H9 (cell line): ENCODE results near the gene RACGAP1. TPM values are rescaled to one million over a fixed set of nuclear protein-coding genes. Genes with fewer than 3 reads are reported as not detected.

Experiments used
- DNase-seq: peaks from one replicate; pipeline ENCODE4 v3.0.0-alpha.2; 2017
- H2AFZ ChIP-seq: one replicate; pipeline ENCODE4 v1.6.1; 2013; ENCODE audit warnings: mild to moderate bottlenecking, low read length, control low read depth, moderate library complexity
- H2AK5ac ChIP-seq: 2 replicates; pipeline ENCODE4 v1.6.1; 2013; ENCODE audit warnings: low read length, control low read depth, mixed read lengths; ENCODE audit not compliant: insufficient read length
- H2BK120ac ChIP-seq: one replicate; pipeline ENCODE4 v1.6.1; 2013; ENCODE audit warnings: low read depth, mild to moderate bottlenecking, low read length, control low read depth, inconsistent platforms; ENCODE audit not compliant: poor library complexity, severe bottlenecking
- H2BK12ac ChIP-seq: 2 replicates; pipeline ENCODE4 v1.6.1; 2013; ENCODE audit warnings: low read length, control low read depth, mixed read lengths, low read depth; ENCODE audit not compliant: insufficient read length
- H2BK15ac ChIP-seq: 2 replicates; pipeline ENCODE4 v1.6.1; 2013; ENCODE audit warnings: low read depth, low read length, control low read depth
- H2BK20ac ChIP-seq: one replicate; pipeline ENCODE4 v1.6.1; 2013; ENCODE audit warnings: low read depth, mild to moderate bottlenecking, low read length, control low read depth, inconsistent platforms; ENCODE audit not compliant: poor library complexity, severe bottlenecking
- H2BK5ac ChIP-seq: 2 replicates; pipeline ENCODE4 v1.6.1; 2013; ENCODE audit warnings: low read length, control low read depth, mixed read lengths; ENCODE audit not compliant: insufficient read length
- H3K14ac ChIP-seq: 2 replicates; pipeline ENCODE4 v1.6.1; 2013; ENCODE audit warnings: low read length, control low read depth; ENCODE audit not compliant: insufficient read depth
- H3K18ac ChIP-seq: 2 replicates; pipeline ENCODE4 v1.6.1; 2013; ENCODE audit warnings: low read depth, mild to moderate bottlenecking, mixed read lengths, low read length, control low read depth; ENCODE audit not compliant: insufficient read length
- H3K23ac ChIP-seq: 2 replicates; pipeline ENCODE4 v1.6.1; 2013; ENCODE audit warnings: low read length, control low read depth, mixed read lengths, low read depth; ENCODE audit not compliant: insufficient read length
- H3K23me2 ChIP-seq: 2 replicates; pipeline ENCODE4 v1.6.1; 2013; ENCODE audit warnings: low read depth, mild to moderate bottlenecking, mixed read lengths, low read length, control low read depth; ENCODE audit not compliant: insufficient read length, poor library complexity, severe bottlenecking
- H3K27ac ChIP-seq: 2 replicates; pipeline ENCODE4 v1.5.1; 2013; ENCODE audit warnings: low read length, control low read depth, mixed read lengths, low read depth; ENCODE audit not compliant: insufficient read length
- H3K27me3 ChIP-seq: 2 replicates; pipeline ENCODE4 v1.6.1; 2013; ENCODE audit warnings: low read length, control low read depth, inconsistent platforms; ENCODE audit not compliant: insufficient read depth
- H3K4ac ChIP-seq: 2 replicates; pipeline ENCODE4 v1.6.1; 2013; ENCODE audit warnings: low read depth, mild to moderate bottlenecking, control low read depth, inconsistent platforms, low read length, moderate library complexity
- H3K4me1 ChIP-seq: 2 replicates; pipeline ENCODE4 v1.6.1; 2013; ENCODE audit warnings: low read length, control low read depth, inconsistent platforms; ENCODE audit not compliant: insufficient read depth
- H3K4me2 ChIP-seq: 2 replicates; pipeline ENCODE4 v1.6.1; 2013; ENCODE audit warnings: low read length, control low read depth, mixed read lengths; ENCODE audit not compliant: insufficient read length, insufficient read depth
- H3K56ac ChIP-seq: 2 replicates; pipeline ENCODE4 v1.6.1; 2013; ENCODE audit warnings: low read depth, mild to moderate bottlenecking, mixed read lengths, low read length, control low read depth; ENCODE audit not compliant: insufficient read length
- H3K79me1 ChIP-seq: 2 replicates; pipeline ENCODE4 v1.6.1; 2013; ENCODE audit warnings: low read depth, mild to moderate bottlenecking, moderate library complexity, low read length, control low read depth, inconsistent platforms; ENCODE audit not compliant: insufficient read depth, poor library complexity, severe bottlenecking
- H3K79me2 ChIP-seq: 2 replicates; pipeline ENCODE4 v1.6.1; 2013; ENCODE audit warnings: low read length, control low read depth, inconsistent platforms; ENCODE audit not compliant: insufficient read depth
- H3K9ac ChIP-seq: 2 replicates; pipeline ENCODE4 v1.6.1; 2013; ENCODE audit warnings: low read length, control low read depth, mixed read lengths; ENCODE audit not compliant: insufficient read length; ENCODE audit errors: extremely low read depth
- H3K9me3 ChIP-seq: one replicate; pipeline ENCODE4 v1.6.1; 2013; ENCODE audit warnings: low read depth, low read length, inconsistent platforms; ENCODE audit not compliant: control insufficient read depth
- H3T11ph ChIP-seq: one replicate; pipeline ENCODE4 v1.6.1; 2013; ENCODE audit warnings: mild to moderate bottlenecking, low read length, control low read depth, inconsistent platforms
- H4K20me1 ChIP-seq: one replicate; pipeline ENCODE4 v1.6.1; 2013; ENCODE audit not compliant: control insufficient read depth, insufficient read length, insufficient read depth
- H4K5ac ChIP-seq: 2 replicates; pipeline ENCODE4 v1.6.1; 2013; ENCODE audit warnings: low read depth, mild to moderate bottlenecking, mixed read lengths, low read length, control low read depth; ENCODE audit not compliant: insufficient read length
- H4K8ac ChIP-seq: replicated peaks from 2 replicates; pipeline ENCODE4 v1.6.1; 2013; ENCODE audit warnings: low read length, control low read depth, mixed read lengths, low read depth; ENCODE audit not compliant: insufficient read length
- H4K91ac ChIP-seq: 2 replicates; pipeline ENCODE4 v1.6.1; 2013; ENCODE audit warnings: low read depth, mild to moderate bottlenecking, moderate library complexity, mixed read lengths, low read length, control low read depth; ENCODE audit not compliant: insufficient read length
- H3K27ac Mint-ChIP-seq, 3 experiments: 2 replicates in 2 of 3; 3 replicates in 1 of 3; pipeline ENCODE4 v1.8.0; 2020 to 2021; ENCODE audit warnings: mixed read lengths in 3 of 3, mild to moderate bottlenecking in 1 of 3, moderate library complexity in 1 of 3
- H3K27me3 Mint-ChIP-seq: 2 replicates; pipeline ENCODE4 v1.8.0; 2021; ENCODE audit warnings: low read depth, mild to moderate bottlenecking, moderate library complexity, mixed read lengths
- H3K36me3 Mint-ChIP-seq, 3 experiments: 2 replicates in 2 of 3; 3 replicates in 1 of 3; pipeline ENCODE4 v1.8.0; 2020 to 2021; ENCODE audit warnings: low read depth in 3 of 3, mixed read lengths in 3 of 3; ENCODE audit not compliant: insufficient read depth in 1 of 3
- H3K4me1 Mint-ChIP-seq, 2 experiments: 2 replicates each; pipeline ENCODE4 v1.8.0; 2020; ENCODE audit warnings: mixed read lengths in 2 of 2
- H3K4me3 Mint-ChIP-seq, 2 experiments: 2 replicates in 1 of 2; 3 replicates in 1 of 2; pipeline ENCODE4 v1.8.0; 2020 to 2021; ENCODE audit warnings: mild to moderate bottlenecking in 2 of 2, mixed read lengths in 2 of 2, moderate library complexity in 1 of 2
- H3K9me3 Mint-ChIP-seq, 2 experiments: 2 replicates in 1 of 2; 3 replicates in 1 of 2; pipeline ENCODE4 v1.8.0; 2020; ENCODE audit warnings: mild to moderate bottlenecking in 2 of 2, mixed read lengths in 2 of 2, moderate library complexity in 1 of 2
- WGBS: extraction: QIAGEN DNeasy Blood & Tissue Kit; methylation state at CpG from one replicate; pipeline ENCODE4 v1.1.7; 2013; ENCODE audit warnings: missing lambda C conversion rate, low lambda C conversion rate, mixed read lengths; ENCODE audit not compliant: insufficient read length; ENCODE audit errors: extremely low coverage; 5-methylcytosine and 5-hydroxymethylcytosine counted together
- total RNA-seq: library from RNA; stranded (reverse); gene quantifications from 2 replicates; pipeline ENCODE4 v1.2.1, GENCODE V29; 2021
- TF ChIP-seq, protein P1 (sequence below): fragments of 200-600 bp; sonication (generic); conservative IDR thresholded peaks from 3 replicates; pipeline ENCODE4 v1.8.0; 2021; ENCODE audit warnings: antibody characterized with exemption, mild to moderate bottlenecking

The RACGAP1 gene
- total RNA-seq, 1 experiment from 2014 or later: 64.8 TPM

DNA sequence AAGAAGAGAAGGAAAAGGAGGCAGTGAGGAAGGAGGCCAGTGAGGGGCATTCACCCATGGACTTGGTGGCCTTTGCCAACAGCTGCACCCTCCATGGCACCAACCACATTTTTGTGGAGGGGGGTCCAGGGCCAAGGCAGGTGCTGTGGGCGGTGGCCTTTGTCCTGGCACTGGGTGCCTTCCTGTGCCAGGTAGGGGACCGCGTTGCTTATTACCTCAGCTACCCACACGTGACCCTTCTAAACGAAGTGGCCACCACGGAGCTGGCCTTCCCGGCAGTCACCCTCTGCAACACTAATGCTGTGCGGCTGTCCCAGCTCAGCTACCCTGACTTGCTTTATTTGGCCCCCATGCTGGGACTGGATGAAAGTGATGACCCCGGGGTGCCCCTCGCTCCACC, 48.4 kb upstream of the RACGAP1 start:
- Histone ChIP-seq H2AK5ac (no peak overlapping the region), H3K79me2 (no peaks in the 10 kb centered on the region), H3K79me1 (no peaks in the 10 kb centered on the region), H2AFZ (no peak overlapping the region), H3K18ac (no peak overlapping the region), H3K56ac (no peak overlapping the region), H3K4me1 (no peaks in the 10 kb centered on the region), H4K20me1 (no peaks in the 10 kb centered on the region), H3K4me2 (no peak overlapping the region), H2BK5ac (no peak overlapping the region), H2BK120ac (no peak overlapping the region), H4K91ac (no peak overlapping the region), H3K9ac (no peak overlapping the region), H3K27ac (no peak overlapping the region), H3T11ph (no peak overlapping the region), H2BK12ac (no peak overlapping the region), H4K8ac (no peak overlapping the region), H2BK15ac (no peak overlapping the region), H3K23ac (no peak overlapping the region), H3K4ac (no peak overlapping the region), H3K27me3 (no peaks in the 10 kb centered on the region), H4K5ac (no peak overlapping the region), H2BK20ac (no peak overlapping the region), H3K23me2 (no peaks in the 10 kb centered on the region), H3K14ac (no peak overlapping the region), H3K9me3 (no peaks in the 10 kb centered on the region)
- peaks cover 26 to 36% of the 10 kb centered on the region in 2 experiments for H3K4me1 Mint-ChIP-seq
- WGBS: no CpG with 5 or more reads among the region's 10 CpGs
- no peak for DNase-seq
- H3K9me3 Mint-ChIP-seq: no peaks in the 10 kb centered on the region
- no peak overlapping the region for H3K4me3 Mint-ChIP-seq
- H3K27me3 Mint-ChIP-seq: peaks cover 2% of the 10 kb centered on the region; the same call in 1 of the 2 replicates
- TF ChIP-seq, protein P1, sequence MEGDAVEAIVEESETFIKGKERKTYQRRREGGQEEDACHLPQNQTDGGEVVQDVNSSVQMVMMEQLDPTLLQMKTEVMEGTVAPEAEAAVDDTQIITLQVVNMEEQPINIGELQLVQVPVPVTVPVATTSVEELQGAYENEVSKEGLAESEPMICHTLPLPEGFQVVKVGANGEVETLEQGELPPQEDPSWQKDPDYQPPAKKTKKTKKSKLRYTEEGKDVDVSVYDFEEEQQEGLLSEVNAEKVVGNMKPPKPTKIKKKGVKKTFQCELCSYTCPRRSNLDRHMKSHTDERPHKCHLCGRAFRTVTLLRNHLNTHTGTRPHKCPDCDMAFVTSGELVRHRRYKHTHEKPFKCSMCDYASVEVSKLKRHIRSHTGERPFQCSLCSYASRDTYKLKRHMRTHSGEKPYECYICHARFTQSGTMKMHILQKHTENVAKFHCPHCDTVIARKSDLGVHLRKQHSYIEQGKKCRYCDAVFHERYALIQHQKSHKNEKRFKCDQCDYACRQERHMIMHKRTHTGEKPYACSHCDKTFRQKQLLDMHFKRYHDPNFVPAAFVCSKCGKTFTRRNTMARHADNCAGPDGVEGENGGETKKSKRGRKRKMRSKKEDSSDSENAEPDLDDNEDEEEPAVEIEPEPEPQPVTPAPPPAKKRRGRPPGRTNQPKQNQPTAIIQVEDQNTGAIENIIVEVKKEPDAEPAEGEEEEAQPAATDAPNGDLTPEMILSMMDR: no peak
- H3K36me3 Mint-ChIP-seq: no peaks in the 10 kb centered on the region; a peak in 1 of 7 replicates
- no peak overlapping the region for H3K27ac Mint-ChIP-seq
